ENCODE measurements around the gene CDK18. TPM values are rescaled to one million over a fixed set of nuclear protein-coding genes. Genes with fewer than 3 reads are reported as not detected.
"Not testable (repeated sequence)": the region's sequence is repeated elsewhere in the genome, so short reads cannot be mapped to it uniquely, and the experiment has no call there.

The CDK18 gene
- total RNA-seq, 1 experiment from 2014 or later: 0.80 TPM

DNA sequence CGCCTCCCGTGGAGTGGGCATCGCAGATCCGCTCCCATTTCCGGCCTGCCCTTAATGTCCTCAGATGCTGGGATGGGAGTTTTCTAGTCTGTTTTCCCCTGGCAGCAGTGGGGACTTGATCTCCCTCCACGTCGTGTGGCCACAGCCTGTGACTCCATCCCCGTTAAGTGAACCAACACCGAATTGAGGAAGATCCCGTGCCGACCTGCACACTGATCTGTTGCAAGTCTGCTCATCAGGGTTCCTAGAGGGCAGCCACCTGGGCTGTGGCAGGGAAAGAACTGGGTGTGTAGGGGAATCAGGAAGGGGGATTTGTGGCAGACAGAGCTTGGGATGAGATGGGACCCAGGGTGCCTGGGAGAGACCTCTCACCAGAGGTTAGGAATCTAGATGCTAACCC, 23.3 kb upstream of the CDK18 start:
- no peak for DNase-seq (ENCODE audit: low read depth)

DNA sequence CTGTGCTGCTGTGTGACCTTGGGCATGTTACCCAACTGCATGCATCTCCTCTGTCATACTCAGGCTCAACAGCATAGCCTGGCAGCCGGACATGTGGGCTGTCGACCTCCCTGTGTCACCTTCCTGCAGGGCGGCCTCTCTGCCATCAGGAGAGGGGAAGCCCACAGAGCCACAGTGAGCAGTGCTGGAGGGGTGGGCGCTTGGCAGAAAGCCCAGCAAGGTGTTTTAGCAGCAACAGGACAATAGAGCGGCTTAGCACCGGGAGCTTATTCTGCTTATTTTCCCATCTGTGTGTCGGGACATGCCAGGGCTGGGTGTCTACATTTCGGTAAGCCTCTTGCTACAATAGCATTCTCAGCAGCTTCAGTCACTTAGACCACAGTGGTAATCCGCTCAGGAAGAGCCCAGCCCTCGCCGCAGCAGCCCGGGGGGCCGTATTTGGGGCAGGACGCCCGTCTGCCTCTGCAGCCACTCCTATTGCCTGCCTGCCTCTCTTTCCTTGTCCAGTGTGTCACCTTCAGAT, 22.8 kb upstream of the CDK18 start:
- peak; percentile 76 for DNase-seq (ENCODE audit: low read depth)

DNA sequence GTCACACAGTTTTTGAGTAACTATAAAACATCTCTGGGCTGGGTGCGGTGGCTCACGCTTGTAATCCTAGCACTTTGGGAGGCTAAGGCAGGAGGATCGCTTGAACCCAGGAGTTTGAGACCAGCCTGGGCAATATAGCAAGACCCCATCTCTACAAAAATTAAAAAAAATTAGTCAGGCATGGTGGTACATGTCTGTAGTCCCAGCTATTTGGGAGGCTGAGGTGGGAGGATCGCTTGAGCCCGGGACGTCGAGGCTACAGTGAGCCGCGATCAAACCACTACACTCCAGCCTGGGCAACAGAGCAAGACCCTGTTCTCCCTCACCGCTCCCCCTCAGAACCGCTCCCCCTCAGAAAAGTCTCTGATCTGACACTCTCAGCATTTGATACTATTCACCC, 21.9 kb upstream of the CDK18 start:
- DNase-seq (ENCODE audit: low read depth): not testable (repeated sequence)

DNA sequence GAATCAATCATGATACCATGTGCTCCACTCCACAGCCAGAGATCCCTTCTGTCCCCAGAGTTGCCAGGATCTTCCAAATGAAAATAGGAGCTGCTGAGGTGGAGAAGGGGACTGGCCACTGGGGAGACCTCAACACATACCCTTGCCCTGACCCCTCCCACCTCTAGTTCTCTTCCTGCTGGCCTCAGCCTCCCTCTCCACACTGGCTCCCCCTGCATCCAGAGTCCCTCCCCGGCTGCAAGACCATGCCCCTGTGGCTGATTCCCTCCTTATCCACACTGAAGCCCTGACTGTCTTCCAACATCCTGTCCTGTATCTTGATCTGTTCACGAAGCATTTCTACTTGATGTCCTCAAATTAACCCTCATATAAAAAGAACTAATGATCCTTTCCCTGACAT, 21.1 kb upstream of the CDK18 start:
- DNase-seq (ENCODE audit: low read depth): no peak

GRCh38 chr1:205484985-205485967, 19.2 kb upstream of the CDK18 start:
- DNase-seq (ENCODE audit: low read depth): peak; percentile 80

- DNase-seq (ENCODE audit: low read depth): no peak
These were observed 18.2 kb upstream of the CDK18 start for GRCh38 chr1:205486258-205486657.

DNA sequence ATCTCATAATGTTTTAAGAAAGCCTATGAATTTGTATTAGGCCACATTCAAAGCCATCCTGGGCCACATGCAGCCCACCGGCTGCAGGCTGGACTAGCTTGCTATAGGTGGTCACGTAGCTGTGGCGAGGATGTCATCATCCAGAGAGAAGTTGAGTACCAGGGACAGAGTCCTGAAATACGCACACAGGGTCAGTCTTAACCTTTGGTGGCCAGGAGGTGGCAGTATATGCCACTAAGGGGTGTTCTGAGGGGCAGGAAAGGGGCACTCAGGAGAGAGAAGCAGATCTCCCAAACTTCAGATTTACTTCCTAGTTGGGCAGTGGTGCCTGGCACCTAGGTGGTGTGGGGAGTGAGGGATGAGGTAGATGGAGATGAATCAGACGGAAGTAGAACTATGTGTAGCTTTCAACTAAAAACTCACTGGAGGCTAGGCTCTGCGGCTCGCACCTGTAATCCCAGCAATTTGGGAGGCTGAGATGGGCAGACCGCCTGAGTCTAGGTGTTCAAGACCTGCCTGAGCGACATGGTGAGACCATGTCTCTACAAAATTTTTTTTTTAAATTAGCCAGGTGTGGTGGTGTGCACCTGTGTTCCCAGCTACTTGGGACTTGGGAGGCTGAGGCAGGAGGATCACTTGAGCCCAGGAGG, 16.3 kb upstream of the CDK18 start:
- DNase-seq (ENCODE audit: low read depth): peak; percentile 67

GRCh38 chr1:205491794-205492193, 12.7 kb upstream of the CDK18 start:
- no peak for DNase-seq (ENCODE audit: low read depth)

DNA sequence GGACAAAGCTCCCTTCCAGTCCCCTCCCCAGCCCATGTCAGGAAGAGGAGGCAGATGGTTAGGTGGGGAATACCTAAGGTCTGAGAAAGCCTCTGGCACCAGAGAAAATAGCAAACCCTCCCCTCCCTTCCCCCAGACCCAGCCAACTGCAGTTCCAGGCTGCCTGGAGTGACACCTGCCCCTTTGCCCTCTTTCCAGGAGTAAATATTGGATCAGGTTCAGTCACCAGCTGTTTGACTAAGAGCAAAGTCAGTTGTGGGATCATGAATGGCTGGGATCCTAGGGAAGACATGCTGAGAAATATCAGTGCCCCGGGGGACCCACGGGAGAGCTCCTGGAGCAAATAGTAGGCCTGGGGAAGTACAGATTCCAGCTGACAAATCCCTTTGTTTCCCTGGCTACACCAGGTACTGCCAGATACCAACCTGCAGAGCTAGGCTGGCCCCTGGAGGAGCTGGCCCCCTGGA, 12.2 kb upstream of the CDK18 start:
- DNase-seq (ENCODE audit: low read depth): no peak

- no peak for DNase-seq (ENCODE audit: low read depth)
These were observed 11.7 kb upstream of the CDK18 start for GRCh38 chr1:205492774-205493173.

DNA sequence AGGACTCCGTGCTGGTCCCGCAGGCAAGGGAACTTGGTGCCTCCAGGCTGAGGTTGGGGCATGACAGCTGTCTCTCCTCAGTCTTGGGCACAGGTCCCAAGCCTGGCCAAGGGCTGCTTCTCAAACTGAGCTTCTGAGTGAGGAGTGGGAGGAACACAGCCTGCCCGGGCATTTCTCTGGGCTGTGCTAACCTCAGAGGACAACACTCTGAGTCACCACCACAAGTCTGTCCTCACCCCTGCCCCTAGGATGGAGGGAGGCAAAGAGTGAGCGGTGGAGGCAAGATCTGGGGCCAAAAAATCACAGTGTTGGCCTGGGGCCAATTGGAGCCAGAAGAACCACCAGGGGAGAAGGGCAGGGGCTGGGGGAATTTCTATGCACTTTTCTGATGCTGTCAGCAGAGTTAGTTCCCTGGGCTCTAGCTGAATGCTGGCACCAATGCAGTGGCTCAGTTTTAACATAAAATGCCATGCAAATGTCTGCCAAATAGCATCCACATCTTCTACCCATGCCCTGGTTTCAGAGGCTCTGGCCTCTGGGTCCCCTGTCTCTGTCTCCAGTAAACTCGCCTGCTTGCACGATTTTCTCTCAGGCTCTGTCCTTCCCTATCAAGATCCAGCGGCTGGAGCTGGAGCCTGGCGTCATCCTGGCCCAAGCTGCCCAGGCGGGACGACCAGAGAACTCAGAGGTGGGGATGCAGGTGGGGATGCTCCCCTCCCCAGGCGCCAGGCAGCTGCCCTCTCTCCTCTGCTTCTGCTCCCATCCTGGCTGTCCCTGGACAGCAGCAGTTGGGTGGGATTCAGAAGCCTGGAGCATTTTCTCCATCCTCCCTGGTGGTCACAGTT, 11.0 kb upstream of the CDK18 start:
- DNase-seq (ENCODE audit: low read depth): peak; percentile 89

DNA sequence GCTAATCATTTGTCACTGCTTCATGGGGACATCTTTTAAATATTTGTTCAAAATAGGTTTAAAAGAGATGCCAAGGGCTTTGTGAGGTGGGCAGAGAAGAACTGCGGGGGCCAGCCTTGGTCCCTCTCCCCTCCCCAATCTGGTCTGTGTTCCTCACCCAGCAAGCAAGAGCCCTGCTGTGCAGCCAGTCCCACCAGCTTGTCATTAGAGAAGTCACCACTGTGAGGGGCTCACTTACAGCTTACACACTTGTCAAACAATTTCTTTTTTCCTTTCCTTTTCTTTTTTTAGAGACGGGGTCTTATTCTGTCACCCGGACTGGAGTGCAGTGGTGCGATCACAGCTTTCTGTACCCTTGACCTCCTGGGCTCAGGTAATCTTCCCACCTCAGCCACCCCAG, 10.4 kb upstream of the CDK18 start:
- DNase-seq (ENCODE audit: low read depth): no peak

- no peak for DNase-seq (ENCODE audit: low read depth)
These were observed 9.1 kb upstream of the CDK18 start for GRCh38 chr1:205495237-205495823.

DNA sequence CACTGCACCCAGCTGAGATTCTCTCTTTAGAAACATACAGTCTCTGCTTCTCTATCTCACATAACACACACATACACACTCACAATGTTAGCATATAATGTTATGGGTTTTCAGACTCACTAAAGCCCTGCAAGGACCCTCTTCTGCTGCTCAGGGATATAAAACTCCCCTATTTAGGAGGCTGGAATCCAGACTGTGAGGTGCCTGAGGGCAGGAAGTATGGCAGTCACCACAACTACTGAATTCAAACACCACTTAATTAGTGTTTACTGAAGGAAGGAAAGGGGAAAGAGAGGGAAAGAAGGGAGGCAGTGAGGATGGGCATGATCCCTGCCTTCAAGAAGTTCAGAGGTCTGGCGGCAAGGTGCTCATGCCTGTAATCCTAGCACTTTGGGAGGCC, 7.8 kb upstream of the CDK18 start:
- DNase-seq (ENCODE audit: low read depth): no peak

GRCh38 chr1:205497351-205497750, 7.1 kb upstream of the CDK18 start:
- DNase-seq (ENCODE audit: low read depth): no peak

- DNase-seq (ENCODE audit: low read depth): no peak
These were observed 4.7 kb upstream of the CDK18 start for GRCh38 chr1:205499789-205500188.

DNA sequence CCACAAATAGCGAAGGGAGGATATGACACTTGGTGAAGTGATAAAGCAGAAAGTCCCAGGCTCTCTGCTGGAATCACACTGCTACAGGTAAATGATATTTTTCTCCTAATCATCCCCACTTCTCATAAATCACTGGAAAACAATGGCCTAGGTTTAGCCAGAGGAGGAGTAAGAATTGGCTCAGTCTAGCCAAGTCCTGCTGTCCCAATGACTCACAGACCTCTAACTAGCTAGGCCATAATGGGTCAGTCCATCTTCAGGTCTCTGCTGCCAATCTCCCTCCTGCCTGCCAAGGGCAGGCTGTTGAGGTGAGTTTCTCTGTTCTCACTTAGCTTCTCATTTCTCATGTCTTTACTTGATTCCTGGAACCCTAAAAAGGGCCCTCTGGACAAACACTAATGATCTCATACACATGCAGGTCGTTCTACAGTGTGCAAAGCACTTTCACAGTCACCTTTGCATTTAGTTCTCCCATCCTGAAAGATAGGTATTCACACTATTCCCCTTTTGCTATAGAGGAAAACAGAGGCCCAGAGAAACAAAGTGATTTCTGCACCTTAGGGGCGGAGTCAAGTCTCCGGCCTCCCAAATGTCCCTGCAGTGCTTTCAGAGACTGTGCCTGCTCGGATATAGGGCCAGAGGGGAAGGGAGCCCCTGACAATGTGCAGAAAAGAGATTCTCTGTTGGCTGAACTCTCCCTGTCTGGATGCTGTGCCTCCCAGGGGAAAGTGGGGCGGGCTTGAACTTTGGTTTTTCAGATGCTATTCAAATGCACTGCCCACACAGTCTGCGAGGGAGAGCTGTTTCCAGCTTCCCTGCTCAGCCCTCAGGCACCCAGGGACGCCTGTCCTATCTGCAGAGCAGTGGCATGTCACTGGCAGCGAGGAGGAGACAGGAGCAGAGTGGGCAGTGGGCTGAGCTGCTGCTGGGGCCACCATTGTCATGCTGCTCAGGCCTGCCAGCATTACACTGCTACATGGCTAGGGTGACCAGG, 3.9 kb upstream of the CDK18 start:
- DNase-seq (ENCODE audit: low read depth): no peak

GRCh38 chr1:205502111-205502810, 2.2 kb upstream of the CDK18 start:
- no peak for DNase-seq (ENCODE audit: low read depth)

- no peak for DNase-seq (ENCODE audit: low read depth)
These were observed 1.5 kb upstream of the CDK18 start for GRCh38 chr1:205502992-205503391.

All from Daoy (cell line).